SKM-1 treated with dmso at 0.1 percent for 144 hours (cell line): Measurements from ENCODE around the gene FGF14.
A peak's percentile ranks its signal among the peaks of the same experiment; 100 is the strongest.

Experiments used
- DNase-seq: peaks from one replicate; lab custom pipeline; 2025; ENCODE audit not compliant: unreplicated experiment; lab: John Stamatoyannopoulos, UW

Gene FGF14

DNA sequence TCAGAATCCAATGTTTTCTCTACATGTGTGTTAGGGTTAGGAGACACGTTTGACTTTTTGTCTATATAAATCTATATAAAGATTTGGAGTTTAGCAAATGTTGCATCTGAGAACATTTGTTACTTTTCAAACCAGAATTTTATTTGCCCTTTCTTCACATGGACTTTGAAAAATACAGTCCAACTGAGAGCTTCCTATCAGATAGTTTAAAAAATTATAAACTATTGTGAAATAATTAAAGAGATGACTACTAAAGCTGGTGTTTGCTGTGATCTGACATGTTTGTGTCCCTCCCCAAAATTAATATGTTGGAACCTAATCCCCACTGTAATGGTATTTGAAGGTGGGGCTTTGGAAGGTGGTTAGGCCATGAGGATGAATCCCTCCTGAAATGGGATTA lies 652.3 kb downstream of the FGF14 start:
- no peak for DNase-seq

GRCh38 chr13:101747039-101747438 lies 654.8 kb downstream of the FGF14 start:
- no peak for DNase-seq

DNA sequence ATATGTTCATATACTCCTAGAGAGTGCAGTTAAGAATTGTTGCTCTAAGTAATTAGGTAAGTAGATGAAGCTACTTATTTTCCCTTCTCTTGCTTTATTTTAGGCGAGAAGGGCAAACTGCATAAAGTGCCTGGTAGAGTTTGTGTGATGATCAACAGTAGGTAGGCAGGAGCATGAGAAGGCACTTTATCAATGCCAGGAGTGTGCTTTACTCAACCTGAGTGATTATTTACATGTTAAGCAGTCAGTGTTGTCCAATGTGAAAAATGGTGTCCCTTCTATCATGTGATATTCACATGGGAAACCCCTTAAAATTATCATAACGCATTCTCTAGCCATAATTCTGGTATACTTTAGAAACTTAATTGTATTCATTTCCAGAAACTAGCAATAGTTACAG lies 655.3 kb downstream of the FGF14 start:
- no peak for DNase-seq

GRCh38 chr13:101739382-101740178 lies 662.3 kb downstream of the FGF14 start:
- no peak for DNase-seq

DNA sequence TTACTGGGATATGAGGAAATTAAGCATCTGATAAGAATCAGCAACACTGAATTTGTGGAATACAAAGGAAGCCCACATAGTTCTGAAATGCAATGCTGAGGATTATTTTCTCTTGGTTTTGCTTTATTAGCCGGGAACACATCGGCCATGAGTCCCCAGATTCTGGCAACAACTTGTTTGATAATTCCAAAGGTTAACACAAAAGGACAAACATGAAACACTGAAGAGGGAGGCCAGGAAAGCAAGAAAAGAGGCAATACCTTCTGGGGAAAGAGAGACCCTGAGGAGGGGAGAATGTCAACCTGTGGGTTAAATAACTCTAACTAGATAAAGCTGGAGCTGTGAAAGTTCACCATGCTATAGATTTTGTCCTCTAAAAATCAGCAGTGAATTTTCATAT lies 663.5 kb downstream of the FGF14 start:
- DNase-seq = no peak

GRCh38 chr13:101736566-101736965 lies 665.3 kb downstream of the FGF14 start:
- no peak for DNase-seq

DNA sequence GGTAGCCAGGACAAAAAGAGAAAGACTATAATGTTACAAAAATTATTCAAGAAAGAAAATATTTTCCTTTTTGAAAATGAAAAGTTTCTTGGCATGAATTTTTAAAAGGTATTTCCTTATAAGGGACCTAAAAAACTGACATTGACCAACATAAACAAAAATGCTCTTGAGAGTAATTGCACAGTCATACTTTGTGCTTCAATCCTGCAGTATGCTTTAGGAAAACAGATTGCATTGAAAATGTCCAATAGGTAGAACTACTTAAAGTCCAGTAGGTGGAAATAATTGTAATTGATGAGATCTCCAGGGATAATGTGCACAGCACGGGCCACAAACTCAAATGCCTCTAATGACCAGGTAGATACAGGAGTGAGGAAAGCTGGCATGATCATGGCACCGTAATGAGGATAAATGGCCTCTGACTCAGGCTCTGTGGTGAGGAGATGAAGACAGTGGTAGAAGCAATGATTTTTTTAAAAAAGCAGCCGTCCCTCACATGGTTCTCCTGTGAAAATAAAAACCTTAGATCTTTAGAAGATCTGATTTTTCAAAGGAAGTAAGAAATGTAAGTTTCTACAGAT lies 671.3 kb downstream of the FGF14 start:
- no peak for DNase-seq

GRCh38 chr13:101728615-101729014 lies 673.2 kb downstream of the FGF14 start:
- no peak for DNase-seq

- DNase-seq = no peak
Measured at GRCh38 chr13:101728021-101728420, 673.8 kb downstream of the FGF14 start.

DNA sequence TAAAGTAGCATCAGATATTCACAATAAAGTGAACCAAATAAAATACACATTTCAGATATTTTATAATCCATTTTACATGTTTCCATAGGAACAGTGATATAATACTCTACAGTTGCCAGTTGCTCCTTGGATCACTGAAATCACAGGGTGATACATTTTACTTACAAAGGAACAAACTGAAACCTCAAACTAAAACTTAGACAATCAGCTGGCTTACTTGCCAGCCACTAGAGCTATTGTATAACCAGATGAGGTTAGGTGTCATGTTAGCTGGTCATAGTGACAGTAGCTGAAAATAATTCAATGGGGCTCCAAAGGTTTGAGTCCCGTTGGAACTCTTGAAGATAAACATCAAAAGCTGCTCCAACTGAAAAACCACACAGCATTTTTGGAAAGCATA lies 674.7 kb downstream of the FGF14 start:
- no peak for DNase-seq

GRCh38 chr13:101726681-101727080 lies 675.2 kb downstream of the FGF14 start:
- DNase-seq = no peak

DNA sequence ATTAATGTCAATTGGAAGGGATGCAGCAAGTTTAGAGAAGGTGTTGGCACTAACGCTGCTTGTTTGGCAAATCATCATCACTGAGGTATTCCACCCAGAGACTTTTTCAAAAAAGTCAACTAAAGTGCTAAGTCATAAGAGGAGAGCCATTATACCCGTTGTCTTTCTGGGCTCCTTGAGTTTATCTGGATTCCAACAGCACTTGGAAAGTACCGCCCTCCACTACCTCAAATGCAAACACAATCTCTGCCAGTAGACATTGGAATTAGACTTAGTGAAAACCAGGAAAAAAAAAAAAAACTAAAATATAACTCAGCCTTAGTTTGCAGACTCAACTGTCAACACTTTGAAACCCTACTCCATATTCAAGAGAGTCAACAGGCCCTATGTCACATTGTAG lies 683.4 kb downstream of the FGF14 start:
- no peak for DNase-seq

DNA sequence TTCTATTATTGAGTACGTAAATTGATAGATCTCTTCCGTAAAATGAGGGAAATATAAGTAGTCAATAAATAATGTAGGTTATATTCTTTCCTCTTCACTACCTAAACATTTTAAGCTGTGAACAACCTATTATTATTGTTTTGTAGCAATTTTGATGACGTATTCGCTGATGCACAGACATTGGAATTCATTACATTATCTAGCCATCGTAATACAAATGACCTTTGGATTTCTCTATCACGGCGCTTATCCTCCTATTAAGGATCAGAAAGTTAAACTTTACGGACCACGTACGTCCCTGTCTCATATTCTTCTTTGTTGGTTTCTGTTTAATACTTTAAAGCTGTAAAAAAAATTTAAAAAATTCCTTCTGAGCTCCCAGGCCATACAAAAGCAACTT lies 684.5 kb downstream of the FGF14 start:
- no peak for DNase-seq

DNA sequence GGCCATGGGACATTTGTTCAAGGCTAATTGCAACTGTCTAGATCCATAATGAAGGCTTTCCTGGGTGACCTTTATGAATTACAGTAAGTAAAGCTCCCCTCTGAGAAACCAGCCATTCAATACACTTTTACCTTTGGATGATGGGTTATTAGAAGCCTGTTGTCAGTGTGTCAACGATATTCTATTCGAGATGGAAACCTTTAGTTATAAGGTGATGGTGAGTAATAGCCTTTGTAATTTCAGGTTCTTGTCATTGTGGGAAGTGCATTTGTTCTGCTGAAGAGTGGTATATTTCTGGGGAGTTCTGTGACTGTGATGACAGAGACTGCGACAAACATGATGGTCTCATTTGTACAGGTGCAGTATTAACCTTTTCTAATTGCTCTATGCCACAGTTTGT lies 687.7 kb downstream of the FGF14 start:
- DNase-seq = no peak

- DNase-seq = no peak
Measured at GRCh38 chr13:101712026-101712348, 689.9 kb downstream of the FGF14 start.

DNA sequence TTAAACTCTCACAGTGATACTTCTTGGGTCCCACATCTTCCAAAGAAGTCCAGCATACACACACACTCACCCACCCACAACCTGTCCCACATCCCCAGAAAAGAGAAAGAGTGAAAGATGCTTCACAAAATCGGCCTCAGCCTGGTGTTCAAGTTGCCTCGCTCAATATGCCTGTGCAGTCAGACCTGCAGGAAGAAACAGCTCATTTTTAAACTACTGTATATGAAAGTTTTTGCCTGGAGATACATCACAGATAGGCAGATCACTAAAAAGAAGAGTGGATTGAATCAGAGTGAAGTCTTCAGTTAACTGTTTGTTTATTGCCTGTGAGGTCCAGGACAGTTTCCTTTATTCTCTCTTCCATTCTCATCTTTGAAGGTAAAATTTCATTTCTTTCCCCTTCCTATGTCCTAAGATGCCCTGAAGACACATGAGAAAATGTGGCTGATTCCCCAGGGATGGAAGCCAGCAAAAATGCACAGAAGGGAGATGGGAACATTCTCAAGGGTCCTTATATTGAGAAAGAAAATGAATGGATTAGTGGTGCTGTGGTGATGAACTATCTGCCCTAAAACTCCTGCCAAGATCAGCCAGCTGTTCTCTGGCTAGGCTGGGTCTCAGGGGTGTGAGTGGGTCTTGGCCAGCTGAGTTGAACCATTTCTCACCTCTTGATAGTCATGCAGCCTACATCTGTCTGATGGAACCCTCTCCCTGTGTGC lies 690.4 kb downstream of the FGF14 start:
- no peak for DNase-seq

DNA sequence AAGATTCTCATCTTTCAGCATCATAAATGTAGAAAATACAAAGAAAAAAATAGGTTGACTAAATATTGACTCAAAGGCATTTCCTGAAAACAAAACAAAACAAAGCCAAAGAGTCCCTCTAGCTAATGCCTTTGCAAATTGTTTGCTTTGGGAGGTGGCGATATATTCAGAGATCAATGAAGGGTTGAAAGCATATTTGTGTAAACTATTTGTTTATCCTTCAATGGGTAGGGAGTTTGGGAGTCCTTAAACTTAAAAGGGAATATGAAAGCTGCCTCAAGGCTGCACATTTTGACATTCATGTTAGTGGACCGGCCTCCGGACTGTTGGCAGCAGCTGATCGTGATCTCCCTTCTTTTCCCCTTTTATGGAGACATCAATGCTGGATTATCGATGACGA lies 691.9 kb downstream of the FGF14 start:
- no peak for DNase-seq

- no peak for DNase-seq
Measured at GRCh38 chr13:101708115-101708514, 693.7 kb downstream of the FGF14 start.

DNA sequence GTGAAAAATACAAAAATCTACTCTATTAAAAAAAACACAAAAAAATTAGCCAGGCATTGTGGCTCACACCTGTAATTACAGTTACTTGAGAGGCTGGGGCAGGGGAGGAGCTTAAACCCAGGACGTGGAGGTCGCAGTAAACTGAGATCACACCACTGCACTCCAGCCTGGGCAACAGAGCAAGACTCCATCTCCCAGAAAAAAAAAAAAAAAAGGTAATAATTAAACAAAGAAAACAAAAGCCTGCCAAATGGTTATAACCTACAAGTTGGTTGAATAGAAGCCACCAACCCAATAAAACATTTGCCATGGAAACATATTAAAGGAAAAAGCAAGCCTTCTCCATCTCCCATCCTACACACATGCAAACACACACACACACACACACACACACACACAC lies 694.2 kb downstream of the FGF14 start:
- no peak for DNase-seq

- peak; percentile 96 for DNase-seq
Measured at GRCh38 chr13:101706651-101707050, 695.2 kb downstream of the FGF14 start.

DNA sequence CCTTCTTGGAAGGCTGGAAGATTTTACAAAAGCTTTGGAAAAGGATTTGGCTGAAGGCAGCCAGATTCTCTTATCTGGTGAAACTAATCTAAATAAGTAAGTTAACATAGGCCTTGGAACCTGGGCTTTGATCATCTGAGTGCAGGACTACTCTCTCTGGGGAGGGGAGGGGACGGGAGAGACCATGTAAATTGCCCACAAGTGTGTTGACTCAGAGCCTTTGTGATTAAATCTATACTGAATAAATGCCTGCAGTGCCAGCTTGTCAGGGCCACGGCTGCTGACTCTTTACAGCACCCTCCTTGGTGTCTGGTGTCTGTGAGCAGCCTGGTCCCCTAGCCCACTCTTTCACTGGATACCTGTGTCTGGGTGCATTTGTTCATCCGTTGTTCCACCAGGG lies 698.0 kb downstream of the FGF14 start:
- no peak for DNase-seq

DNA sequence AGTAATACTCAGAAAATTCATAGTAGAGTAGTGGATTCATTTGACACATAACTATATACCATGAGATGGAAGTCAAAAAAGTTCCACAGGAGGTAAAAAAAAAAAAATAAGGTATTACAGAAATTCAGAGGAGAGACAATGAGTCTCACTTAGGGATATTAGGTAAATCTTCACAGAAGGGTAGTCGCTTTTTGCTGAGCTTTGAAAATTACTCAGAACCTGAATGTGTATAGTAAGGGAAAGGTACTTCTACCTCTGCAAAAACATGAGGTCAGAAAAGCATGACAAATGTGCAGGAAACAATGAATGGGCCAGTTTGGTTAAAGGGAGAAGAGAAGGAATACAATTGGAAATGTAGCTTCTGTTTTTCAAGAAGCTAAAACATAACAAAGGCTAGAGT lies 698.8 kb downstream of the FGF14 start:
- DNase-seq = no peak
